ENCODE results near the gene TSGA10IP.

Gene TSGA10IP

DNA sequence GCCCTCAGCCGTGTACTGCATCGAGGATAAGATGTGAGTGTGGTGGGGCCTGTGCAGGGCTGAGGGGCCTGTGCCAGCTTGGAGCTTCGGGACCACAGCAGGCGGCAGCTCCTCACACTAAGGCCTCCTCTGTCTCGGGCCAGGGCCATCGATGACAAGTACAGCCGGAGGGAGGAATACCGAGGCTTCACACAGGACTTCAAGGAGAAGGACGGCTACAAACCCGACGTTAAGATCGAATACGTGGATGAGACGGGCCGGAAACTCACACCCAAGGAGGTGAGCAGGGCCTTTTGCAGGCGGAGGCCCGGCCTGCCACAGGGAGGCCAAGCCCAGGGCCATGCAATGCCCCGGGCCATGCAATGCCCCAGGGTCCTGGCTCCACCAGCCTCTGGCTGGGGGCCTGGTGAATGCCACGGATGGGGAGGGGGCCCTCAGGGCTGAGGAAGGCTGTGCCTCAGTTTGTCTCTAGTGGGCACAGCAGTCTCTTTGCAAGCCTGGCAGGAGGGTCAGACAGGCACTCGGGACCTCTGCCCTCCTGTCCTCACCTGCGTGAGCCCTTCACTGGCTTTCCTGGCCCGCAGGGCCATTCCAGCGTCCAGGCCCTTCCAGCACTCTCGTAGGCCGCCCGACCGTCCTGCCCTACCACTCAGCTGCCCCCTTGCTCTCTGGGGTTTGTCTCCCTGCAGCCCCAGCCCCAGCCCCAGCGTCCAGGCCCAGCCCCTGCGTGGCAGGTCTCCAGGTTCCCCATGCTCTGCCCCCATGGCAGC is 32.5 kb downstream of the TSGA10IP start:
- DNase-seq (ENCODE audit: low read depth): no peak

DNA sequence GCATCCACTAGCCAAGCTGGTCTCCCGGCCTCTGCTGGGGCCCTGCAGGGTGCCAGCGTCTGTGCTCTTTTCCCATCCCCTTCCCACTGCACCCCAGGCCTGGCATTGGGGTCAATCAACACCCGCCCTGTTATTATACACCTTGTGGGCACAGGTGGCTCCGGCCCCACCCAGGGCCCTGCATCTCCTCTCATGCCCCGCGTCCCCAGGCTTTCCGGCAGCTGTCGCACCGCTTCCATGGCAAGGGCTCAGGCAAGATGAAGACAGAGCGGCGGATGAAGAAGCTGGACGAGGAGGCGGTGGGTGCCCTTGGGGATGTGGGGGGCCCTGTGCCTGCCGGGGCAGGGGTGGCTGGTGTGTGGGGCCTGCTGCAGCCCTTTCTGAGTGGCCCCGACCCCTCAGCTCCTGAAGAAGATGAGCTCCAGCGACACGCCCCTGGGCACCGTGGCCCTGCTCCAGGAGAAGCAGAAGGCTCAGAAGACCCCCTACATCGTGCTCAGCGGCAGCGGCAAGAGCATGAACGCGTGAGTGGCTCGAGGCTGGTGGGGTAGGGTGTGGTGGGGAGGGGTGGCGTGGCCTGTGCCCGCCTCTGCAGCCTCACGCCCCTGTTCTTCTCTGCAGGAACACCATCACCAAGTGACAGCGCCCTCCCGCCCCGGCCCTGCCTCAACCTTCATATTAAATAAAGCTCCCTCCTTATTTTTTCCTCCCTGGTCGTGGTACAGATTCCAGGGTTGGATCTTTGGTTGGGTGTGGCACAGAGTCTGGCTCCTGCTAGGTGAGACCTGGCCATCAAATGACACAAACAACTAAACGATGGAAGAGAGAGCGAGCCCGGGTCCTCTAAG is 33.3 kb downstream of the TSGA10IP start:
- DNase-seq (ENCODE audit: low read depth): no peak

DNA sequence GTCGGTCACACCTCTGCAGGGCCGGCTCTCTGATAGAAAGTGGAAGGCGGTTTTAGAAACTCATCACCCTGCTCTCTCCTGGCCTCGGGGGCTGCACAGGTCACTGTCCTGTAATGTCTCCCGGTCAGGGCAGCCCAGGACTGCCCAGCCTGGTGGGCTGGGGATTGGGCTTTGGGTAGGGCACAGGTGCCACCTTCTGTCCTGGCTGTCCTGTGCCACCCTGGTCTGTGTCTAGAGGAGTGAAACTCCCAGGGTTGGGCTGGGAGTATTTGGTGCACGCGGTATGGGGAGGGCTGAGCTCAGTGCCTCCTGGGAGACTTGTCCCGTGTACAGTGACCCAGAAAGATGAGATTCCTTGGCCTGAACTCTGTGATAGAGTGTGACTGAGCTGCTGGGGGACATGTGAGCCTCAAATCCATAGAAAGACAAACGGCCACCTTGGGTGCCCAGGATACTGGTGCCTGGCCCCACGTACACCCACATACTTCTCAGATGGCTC is 34.0 kb downstream of the TSGA10IP start:
- no peak for DNase-seq (ENCODE audit: low read depth)

DNA sequence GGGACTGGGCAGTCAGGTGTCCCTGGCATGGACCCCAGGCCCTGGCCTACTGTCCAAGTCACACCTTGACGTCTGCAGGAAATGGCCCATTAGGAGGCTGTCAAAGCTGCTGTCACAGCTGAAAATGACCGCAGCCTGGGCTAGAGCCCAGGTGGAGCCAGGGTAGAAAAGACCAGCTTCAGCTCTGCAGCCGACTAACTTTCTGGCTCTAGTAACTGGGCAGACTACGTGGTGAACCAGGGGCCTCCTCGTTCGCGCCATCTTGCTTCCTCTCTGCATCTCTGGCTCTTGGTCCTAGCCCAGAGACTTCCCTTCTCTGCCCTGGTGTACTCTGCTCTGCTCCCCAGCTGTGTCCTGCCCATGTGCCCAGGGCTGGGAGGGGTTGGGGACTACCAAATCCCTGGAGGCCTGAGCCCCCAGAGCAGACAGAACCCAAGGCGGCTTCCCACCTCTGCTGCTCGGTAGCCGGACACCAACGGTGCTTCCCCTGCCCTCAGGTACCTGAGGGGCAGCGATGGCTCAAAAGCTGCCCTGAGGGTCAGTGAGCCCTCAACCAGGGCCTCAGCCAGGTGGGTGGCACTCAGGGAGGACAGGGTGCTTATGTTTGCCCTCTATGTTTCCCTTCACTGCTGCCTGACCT is 35.9 kb downstream of the TSGA10IP start:
- DNase-seq (ENCODE audit: low read depth): no peak

DNA sequence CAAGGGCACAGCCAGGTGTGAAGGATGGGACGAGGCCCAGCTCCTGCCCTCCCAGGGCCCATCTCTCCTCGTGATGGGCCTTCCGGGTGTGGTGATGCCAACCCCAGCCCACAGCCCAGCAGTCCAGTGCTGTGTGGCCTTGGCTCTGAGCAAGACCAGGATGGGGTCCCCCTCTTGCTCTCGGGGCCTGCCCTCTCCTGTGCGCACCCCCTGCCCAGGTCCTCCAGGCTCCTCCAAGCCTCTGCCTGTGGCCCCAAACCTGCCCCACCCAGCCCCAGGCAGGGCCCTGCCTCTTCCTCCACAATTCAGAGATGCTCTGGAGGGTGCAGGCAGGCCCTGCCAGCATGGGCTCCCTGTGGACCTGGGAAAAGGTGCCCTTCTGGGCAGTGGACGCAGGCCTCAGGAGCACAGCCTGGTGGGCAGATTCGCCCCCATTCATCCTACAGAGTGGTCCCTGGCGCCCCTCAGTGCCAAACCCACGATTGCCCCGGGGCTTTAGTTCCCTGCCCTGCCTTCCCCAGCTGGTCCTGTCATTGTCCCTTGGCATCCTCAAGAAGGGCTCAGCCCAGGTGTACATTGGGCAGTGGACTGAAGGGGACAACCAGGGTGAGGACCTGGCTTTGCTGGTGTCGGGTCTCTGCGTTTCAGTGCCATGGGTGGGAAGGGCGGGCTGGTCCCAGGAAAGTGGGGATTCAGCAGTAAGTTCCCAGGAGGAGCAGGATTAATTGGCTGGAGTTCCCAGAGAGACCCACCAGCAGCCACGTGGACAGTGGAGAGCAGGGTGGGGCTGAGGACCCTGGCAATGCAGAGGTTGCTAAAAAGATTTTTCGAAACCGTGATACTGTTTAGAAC is 36.9 kb downstream of the TSGA10IP start:
- no peak for DNase-seq (ENCODE audit: low read depth)

DNA sequence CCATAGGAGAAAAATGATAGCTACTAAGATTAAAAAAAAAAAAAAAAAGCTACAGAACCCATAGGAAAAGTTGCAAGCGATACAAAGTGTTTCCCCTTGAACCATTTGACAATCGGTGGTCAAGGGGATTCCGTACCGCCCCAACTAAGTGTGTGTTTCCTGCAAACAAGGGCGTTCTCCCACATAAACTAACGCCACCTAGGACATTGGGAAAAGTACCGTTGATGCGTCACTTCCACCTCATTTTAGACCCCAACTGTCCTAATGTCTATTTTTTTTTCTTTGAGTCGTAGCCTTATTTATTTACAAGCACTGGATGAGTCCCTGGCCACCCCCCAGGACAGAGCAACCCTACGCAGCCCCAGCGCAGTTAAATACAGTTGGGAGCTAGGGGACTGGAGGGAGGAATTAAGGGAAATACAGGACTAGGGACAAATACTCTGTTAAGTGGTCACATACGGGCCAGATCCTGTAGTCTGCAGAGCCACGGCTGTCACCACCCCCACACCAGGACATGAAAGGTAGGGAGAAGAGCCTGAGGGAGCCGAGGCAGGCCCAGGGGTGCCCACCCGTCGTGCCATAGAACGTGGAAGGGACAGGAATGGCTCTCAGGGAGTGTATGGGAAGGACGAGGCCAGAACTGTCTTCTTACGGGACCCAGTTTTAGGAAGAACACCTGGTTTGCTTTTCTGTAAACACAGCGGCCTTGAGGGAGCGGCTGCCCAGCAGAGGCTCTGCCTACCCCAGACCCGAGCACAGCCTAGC is 37.7 kb downstream of the TSGA10IP start:
- DNase-seq (ENCODE audit: low read depth): no peak

DNA sequence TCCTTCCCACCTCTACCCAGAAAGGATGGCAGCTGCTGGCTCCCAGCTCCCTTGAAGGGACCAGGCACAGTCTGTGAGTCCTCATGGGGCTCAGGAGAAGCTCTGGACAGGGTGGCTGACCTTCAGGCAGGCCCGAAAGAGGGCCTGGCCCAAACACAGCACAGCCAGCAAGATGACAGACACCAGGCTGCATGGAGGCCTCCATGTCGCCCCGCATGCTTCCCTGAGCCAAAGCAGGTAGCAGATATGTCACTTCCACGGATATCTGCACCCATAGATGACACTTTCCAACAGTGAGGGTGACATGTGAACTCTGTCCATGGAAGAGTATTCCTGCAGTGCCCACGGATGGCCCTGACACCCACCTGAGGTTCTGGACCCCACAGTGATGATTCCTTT is 38.3 kb downstream of the TSGA10IP start:
- DNase-seq (ENCODE audit: low read depth): no peak

DNA sequence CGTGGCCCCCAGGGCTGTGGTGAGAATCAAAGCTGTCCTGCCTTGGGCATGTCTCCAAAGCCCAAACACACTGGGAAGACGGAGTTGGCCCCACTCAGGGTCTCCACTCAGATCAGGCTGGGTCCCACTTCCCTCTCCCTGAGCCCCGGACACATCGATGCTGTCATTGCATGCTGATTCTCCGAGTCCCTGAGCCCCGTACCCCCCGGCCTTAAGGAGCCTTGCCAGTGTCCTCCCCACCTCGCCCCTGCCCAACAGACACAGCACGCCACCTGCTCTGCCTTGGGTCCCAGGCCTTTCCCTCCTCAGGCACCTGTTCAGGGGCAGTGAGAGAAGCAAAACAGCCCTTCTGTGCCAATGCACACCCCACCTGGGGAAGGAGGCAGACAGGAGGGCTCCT is 42.1 kb downstream of the TSGA10IP start:
- no peak for DNase-seq (ENCODE audit: low read depth)

DNA sequence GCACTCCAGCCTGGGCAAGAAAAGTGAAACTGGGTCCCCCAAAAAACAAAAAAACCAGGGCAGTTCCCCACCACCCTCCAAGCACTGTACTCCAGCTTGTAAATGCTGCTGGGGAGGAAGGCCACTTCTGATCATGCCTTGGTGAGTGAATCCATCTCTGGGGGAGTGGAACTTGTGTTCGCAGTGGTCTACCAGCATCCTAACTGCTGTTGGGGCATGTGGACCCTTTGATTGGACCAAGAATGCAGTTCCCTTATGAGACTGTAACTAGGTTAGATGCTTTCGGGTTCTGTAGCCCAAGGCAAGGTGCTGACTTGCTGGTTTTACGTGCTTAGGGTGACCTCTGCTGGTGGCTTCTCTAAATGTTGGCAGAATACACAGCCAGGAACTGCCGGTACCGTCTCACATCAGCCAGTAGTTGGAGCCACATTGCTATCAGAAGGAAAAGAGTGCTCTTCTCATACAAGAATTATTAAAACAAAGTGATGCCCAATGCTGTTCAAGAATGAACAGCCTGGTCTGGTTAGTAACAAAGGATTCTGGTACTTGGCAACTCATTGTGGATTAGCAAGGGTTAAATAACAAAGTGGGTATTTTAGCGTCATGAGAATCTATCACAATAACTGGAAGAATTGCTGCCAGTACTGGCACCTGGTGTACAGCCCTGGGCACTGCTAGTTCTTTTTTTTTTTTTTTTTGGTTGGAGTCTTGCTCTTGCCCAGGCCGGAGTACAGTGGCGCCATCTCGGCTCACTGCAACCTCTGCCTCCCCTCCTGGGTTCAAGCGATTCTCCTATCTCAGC is 43.7 kb downstream of the TSGA10IP start:
- peak; percentile 47 for DNase-seq (ENCODE audit: low read depth)

DNA sequence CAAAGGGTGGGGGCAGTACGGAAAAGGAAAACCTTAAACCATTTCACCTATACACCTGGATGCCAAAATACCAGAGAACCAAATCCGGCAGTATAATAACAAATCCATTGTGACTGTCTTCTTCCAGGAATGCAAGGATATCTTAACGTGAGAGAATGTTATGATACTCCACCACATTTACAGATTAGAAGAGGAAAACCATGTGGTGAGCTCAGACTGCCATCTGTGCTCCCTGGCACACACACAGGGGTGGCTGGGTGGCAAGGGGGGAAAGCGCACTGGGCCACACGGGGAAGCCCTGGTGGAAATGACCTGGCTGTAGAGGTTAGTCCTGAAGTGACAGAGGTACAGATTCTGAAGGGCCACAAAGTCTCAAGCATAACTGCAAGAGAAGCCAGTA is 46.8 kb downstream of the TSGA10IP start:
- DNase-seq (ENCODE audit: low read depth): no peak

DNA sequence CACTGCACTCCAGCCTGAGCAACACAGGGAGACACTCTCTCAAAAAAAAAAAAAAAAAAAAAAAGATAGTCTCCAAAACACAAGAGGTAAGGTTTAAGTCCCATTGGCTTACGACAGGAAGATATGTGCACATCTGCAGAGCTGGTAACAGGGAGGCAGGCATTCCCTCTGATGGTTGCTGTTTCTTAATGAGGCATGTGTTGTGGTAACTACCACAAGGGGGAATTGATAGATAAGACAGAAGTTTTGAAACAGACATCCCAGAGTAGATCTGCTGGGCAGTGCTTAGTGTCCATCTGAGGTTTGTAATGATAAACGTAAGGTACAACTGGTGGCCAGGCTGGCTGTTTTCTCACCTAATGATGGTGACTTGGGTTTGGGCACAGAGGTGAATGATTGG is 52.0 kb downstream of the TSGA10IP start:
- DNase-seq (ENCODE audit: low read depth): no peak

DNA sequence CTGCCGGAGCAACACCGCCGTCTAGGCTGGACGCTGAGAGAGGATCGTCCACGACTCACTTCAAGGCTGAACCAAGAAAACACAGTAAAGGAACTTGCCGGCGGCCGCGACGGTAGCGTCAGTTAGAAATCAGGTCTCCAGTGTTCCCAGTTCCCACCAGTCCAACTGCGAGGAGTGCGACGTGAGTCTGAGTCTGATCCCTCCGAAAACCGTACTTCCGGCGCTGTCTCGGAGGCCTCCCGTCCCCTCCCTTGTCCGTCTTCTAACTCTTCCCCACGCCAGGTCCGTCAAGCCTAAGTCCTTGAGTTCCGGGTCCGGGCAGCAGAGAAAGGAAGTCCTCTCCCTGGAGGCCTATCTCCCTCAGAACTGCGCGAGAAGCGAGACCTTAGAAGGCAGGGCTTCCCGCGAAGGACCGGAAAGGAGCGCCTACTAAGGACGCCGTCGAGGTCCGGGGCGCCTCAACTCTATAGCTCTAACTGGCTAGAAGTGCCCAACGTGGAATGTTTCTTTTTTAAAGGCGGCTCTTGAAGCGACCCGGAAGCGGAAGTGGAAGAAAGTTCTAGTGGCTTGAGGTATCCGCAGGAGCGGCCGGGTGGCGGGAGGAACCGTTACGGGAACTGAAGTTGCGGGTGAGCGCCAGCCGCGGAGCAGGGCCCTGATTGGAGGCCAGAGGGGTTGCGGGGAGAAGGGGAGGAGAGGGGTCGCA is 56.8 kb downstream of the TSGA10IP start, which contains the start of the genes BANF1 and EIF1AD:
Gene BANF1, plus strand, starts transcription at position 562 of the 706 bp plus-strand sequence. CDS start 748 bp downstream, outside the sequence.
Gene EIF1AD, minus strand, starts transcription at position 216 of the 706 bp plus-strand sequence. CDS start 1,768 bp downstream, outside the sequence.
- peak; percentile 69 for DNase-seq (ENCODE audit: low read depth)

DNA sequence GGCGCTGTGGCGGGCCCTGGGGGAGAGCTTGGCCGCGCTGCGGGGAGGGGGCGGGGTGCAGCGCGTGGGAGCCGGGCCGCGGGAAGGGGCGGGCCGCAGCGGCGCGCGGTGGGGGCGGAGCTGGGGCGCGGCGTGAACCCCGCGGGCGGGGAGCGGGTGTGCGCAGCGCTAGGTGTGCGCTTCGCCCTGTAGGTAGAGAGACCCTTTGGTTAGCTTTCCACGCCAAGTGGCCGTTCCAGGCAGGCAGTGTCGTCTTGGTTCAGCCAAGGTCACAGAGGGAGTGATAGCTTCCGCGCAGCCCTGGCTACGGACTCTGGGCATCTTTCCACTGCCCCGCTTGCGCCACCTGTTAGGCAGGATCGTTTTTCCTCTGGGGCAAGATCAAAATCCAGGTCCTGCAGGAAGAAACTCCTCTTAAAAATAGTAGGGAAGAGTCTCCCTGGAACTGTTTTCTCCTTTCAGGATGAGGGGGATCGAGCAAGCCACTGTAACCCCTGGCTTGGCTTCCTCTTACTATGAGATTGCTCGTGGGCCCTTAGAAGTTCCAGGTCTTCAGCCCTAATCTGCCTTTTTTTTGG is 57.5 kb downstream of the TSGA10IP start:
- no peak for DNase-seq (ENCODE audit: low read depth)

DNA sequence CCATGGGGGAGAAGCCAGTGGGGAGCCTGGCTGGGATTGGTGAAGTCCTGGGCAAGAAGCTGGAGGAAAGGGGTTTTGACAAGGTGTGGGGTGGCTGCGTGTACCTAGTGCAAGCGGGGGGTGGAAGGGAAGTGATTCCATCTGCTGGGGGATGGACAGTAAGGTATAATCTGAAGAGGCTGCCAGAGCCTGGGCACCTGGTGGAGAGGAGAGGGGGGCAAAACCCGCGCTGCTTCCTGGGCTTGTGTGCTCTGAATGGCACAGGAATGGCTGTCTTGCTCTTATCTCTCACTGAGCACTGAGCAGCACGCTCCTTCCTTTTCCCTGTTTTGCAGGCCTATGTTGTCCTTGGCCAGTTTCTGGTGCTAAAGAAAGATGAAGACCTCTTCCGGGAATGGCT is 58.0 kb downstream of the TSGA10IP start:
- DNase-seq (ENCODE audit: low read depth): no peak

DNA sequence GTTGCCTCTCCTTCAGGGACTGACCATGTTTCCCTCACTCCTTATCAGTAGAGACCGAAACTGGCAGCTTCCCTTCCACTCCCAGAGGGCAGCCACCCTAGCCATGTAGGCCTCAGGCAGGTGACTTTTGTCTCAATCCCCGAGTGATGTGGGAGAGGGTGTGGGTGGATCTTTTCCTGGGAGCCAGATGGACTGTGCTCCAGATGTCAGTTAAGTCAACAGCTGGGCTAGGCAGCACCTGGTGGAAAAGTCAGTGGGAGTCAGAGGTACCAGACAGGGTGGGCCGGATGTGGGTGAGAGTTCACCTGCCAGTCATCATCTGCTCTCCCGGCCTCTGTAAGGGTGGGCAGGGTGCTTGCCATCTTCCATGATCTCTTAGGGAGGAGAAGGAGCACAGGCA is 58.9 kb downstream of the TSGA10IP start:
- DNase-seq (ENCODE audit: low read depth): no peak

DNA sequence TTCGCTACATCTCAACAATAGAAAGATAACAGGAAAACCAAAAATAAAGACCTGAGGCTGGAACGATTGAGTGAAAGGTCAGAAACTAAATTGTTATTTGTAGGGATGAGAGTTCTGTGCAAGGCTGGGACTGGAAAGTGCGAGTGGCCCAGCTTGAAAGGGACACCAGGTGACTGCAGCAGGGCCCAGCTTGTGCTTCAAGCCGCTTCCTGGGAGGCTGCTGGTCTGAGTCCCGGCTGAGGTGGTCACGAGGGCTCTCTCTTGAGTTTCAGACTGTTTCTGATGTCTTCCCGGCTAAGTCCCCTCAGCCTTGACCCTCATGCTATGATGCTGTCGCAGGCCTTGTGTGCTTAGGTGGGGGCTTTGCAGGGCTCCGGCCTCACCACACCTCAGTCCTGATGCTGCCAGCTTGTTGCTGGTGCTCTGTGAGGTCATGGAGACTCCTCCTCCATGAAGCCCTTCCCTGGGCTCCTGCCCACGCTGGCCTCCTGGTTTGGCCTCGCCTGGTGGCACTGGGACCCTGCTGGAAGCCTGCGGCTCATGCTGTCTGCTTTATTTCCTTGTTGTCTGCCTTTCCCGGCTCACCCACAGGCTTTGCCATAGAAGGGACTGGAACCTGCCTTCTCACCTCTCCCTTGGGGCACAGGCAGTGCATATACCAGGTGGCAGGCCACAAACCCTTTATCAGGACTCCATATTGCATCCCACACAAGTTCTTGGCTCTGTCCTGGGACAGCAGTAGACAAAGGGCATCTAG is 61.0 kb downstream of the TSGA10IP start:
- no peak for DNase-seq (ENCODE audit: low read depth)

DNA sequence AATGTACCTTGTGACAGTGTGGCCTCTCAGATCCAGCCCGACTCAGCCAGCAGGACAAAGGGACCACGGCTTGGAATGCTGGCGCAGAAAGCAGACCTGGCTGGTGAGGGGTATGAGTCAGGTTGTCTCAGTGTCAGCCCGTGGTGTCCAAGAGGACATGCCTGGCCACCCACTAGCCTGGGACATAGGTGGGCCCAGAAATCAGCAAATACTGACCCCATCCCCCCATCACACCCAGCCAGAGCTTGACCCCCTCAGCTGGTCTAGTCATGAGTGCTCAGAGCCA is 61.6 kb downstream of the TSGA10IP start:
- no peak for DNase-seq (ENCODE audit: low read depth)

DNA sequence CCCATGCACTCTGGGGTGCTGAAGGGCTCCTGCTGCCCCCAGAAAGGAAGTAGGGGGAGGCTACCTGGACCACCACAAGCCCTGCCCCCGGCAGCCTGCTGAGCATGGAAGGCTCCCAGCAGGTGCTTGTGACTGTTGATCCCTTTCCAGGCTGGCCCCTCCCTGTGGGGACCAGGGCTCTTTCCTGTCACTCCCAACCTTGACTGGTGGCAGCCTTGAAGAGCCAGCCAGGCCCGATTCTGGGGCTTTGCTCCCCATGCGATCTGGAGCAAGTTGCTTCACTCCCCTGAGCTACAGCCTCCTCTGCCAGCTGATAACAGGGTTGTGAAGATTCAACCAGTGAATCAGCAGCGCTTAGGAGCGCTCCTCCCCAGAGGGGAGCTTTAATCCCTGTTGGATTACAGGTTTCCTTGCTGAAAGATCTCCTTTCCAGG is 61.9 kb downstream of the TSGA10IP start:
- no peak for DNase-seq (ENCODE audit: low read depth)

Measured in stimulated activated CD8-positive, alpha-beta memory T cell treated with anti-CD3 and anti-CD28 coated beads, Interleukin-15, amount 100 ng/mL, for 24 hours (primary cell).